ENCODE data around the gene ATP11A. TPM values are rescaled to one million over a fixed set of nuclear protein-coding genes. Genes with fewer than 3 reads are reported as not detected.
A peak's percentile ranks its signal among the peaks of the same experiment; 100 is the strongest.

ATP11A gene
- total RNA-seq, 8 experiments from 2014 or later = 6.7 to 36.1 (median 10.2) TPM

DNA sequence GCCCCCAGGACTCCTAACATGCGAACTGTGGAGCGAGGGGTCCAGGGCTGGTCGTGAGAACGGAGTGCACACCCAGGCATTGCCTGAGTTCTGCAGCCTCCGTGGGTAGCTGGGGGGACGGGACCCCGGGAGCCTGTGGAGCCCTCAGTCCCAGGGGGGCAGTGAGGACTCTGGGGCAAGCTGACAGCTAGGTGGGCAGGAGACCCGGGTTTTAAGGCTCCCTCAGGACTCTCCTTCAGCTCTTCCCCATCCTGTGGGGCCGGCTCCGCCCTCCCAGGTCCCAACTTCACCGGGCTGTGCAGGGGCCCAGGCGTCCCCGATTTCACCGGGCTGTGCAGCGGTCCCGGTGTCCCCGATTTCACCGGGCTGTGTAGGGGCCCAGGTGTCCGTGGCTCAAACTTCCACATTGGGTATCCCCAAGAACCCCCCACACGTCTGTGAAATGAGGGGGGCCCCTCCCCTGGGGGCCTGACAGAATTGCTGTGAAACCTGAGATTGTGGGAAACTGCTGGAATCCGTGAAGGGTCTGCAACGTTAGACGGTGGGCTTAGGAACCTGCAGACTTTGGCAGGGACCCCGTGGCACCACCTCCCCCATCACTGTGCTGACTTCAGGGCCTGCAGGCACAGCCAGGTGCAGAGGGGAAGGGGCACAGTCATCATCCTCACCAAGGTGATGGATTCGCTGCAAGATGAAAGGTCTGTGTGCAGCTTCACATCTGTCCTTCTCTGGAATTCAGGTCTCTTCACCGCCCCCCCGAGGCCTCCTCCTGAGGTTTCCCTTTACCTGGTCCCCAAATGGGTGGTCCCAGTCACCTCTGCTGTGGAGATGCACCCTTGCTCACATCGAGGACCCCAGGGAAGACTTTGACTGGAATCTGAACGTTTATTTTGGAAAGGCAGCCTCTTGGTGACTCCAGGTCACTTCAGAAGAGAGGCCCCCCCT, 206.0 kb downstream of the ATP11A start:
- 0 to 58% (median 40%) methylated on average over 1 to 16 of the region's 29 CpGs; no CpG with 5 or more reads in 4 of the 10 experiments for WGBS, 10 experiments
- Histone ChIP-seq H3K4me3 (peak overlapping the region in 4 of 5 donors; percentile 34 to 52 (median 41)), H3K4me1 (replicated peaks in 1 of 2) (peaks cover 43 to 51% of the 10 kb centered on the region in 2 donors), H3K27ac (no peak overlapping the region)
- in situ Hi-C loops (cut with MboI; ENCODE audit: low pct_unique_long_range_greater_than_20kb in 2 of 9, low sequenced_read_pairs in 9 of 9, unreplicated experiment in 9 of 9) = no loop called here
- ATAC-seq (replicated peaks in 6 of 8) = no peak

DNA sequence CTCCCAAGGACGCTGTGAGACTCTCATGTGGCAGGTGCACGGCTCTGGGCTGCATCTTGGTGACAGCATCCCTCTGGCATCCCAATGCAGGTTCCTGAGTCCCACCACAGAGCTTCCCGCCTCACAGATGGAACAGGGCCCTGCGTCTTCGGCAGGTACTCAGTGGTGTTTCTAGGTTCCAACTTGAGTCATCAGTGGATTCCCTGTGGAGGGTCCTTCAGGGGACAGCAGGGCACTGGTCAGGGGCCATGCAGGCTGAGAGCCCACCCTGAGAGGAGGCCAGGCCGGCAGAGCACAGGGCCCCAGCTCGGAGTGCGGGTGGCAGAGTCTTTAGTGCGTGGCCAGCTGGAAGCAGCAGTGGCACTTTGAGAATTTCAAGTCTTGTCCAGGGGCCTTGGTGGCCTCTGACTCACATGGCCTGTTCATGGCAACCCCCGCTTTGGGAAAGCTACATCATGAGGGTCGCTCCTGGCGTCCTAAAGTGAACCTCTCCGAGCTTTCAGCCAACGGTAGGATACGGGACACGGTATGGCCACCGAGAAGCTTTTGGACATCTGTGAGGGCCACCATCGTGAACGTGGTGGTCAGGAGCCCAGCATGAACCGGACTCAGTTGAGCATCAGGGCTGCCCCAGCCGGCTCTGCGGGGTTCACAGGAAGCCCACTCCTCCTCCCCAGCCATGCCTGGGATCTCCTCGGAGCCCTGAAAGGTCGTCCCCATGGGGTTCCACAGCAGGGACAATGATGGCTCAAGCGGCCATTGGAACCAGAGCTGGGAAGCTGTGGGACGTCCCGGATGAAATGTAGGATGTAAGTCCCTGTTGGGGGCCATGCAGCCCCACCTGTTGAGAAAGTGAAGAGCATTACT, 207.1 kb downstream of the ATP11A start:
- Histone ChIP-seq H3K4me1 (replicated peaks in 1 of 2) (peaks cover 37 to 48% of the 10 kb centered on the region in 2 donors), H3K4me3 (no peak overlapping the region), H3K27ac (no peak overlapping the region)
- 85 to 100% (median 98%) methylated on average over 1 to 18 of the region's 27 CpGs; no CpG with 5 or more reads in 6 of the 10 experiments for WGBS, 10 experiments
- no peak for ATAC-seq (replicated peaks in 6 of 8)
- in situ Hi-C loops (cut with MboI; ENCODE audit: low pct_unique_long_range_greater_than_20kb in 2 of 9, low sequenced_read_pairs in 9 of 9, unreplicated experiment in 9 of 9) = no loop called here

DNA sequence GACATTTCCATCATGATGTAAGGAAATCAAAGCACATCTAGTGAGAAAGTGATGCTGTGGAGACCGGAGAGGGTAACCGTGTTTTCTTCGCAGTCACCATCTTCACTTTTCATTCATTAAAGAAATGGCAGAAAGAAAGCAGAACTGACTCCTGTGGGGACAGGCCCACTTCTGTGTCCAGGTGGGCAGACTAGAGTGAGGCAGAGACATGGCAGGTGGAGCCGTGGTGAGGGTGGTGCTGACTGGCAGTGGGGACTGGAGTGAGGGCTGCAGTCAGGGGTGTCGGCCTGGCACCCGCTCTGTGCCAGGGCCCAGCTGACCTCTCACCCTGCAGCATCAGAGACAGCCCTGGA, 207.7 kb downstream of the ATP11A start:
- WGBS, 10 experiments = 64 to 83% (median 81%) methylated on average over 2 to 3 of the region's 6 CpGs; no CpG with 5 or more reads in 7 of the 10 experiments
- Histone ChIP-seq H3K27ac (no peak overlapping the region), H3K4me1 (replicated peaks in 1 of 2) (peaks cover 31 to 45% of the 10 kb centered on the region in 2 donors), H3K4me3 (no peak overlapping the region)
- ATAC-seq (replicated peaks in 6 of 8) = no peak
- in situ Hi-C loops (cut with MboI; ENCODE audit: low pct_unique_long_range_greater_than_20kb in 2 of 9, low sequenced_read_pairs in 9 of 9, unreplicated experiment in 9 of 9) = no loop called here

DNA sequence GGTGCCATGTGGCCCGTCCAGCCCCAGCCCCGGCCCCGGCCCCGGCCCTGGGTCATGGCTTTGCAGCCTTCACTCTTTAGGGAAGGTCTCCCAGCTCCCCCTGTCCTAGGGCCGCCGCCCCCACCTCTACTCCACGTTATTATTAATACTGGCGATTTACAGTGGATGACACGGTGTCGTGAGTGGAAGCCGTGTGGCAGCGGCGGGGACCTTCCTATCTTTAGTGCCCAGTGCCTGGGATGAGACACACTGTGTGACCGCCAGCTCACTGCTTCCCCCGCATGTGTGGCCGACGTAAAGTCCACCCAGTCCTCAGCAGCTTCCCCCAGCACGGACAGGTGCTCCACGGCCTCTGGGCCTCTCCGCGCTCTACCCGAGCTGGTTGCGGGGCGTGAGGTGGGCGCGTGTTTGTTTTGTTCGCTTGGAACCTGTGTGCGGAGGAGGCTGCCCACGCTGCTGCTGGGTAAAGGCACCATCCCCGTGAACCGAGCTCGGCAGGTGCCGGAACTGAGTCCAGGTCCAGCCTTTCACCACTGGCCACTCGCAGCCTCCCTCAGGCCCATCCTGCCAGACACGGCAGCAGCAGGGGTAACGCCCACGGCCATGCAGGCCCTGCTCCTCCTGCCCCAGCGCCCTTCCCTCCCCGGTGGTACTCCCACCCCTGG, 208.2 kb downstream of the ATP11A start:
- in situ Hi-C loops (cut with MboI; ENCODE audit: low pct_unique_long_range_greater_than_20kb in 2 of 9, low sequenced_read_pairs in 9 of 9, unreplicated experiment in 9 of 9) = no loop called here
- no peak for ATAC-seq (replicated peaks in 6 of 8)
- Histone ChIP-seq H3K4me3 (no peak overlapping the region), H3K27ac (peak overlapping the region in 1 of 2 donors; percentile 33), H3K4me1 (replicated peaks in 1 of 2) (peaks cover 25 to 40% of the 10 kb centered on the region in 2 donors)
- 73 to 93% (median 93%) methylated on average over 3 of the region's 39 CpGs; no CpG with 5 or more reads in 7 of the 10 experiments for WGBS, 10 experiments

DNA sequence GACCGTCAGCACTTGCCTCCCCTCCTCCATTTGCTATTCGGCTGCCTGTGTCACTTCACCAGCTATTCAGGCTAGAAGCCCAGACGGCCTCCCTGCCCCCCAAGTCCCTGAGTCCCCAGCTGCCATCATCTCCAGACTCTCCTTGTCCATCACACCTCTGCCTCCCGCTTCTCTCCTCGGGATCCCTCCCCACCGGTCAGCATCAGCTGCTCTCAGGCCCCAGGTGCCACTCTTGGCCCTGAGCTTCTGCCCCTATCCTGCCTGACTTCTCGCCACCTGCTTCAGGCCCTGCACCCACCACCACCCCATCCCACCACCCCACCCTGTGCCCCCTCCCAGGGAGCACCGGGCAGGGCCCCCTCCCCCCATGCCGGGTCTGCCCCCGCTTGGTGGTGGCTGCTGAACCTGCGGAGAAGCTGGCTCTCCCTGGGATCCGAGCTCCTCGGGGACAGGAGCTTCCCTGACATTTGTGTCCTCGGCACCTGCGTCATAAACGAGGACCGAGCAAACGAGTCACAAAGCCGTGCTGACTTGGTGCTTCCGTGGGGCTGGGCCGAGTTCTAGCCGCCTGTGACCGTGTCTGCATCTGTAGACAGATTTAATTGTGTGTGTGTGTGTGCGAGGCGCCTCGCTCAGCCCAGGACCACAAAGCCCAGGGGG, 208.9 kb downstream of the ATP11A start:
- in situ Hi-C loops (cut with MboI; ENCODE audit: low pct_unique_long_range_greater_than_20kb in 2 of 9, low sequenced_read_pairs in 9 of 9, unreplicated experiment in 9 of 9) = no loop called here
- ATAC-seq (replicated peaks in 6 of 8) = peak in 3 of 8 experiments; percentile 11 to 19 (median 15)
- Histone ChIP-seq H3K27ac (peak overlapping the region in 1 of 2 donors; percentile 33), H3K4me1 (replicated peaks in 1 of 2) (peaks cover 19 to 33% of the 10 kb centered on the region in 2 donors), H3K4me3 (no peak overlapping the region)
- 100% methylated on average over 2 of the region's 26 CpGs; no CpG with 5 or more reads in 9 of the 10 experiments for WGBS, 10 experiments

DNA sequence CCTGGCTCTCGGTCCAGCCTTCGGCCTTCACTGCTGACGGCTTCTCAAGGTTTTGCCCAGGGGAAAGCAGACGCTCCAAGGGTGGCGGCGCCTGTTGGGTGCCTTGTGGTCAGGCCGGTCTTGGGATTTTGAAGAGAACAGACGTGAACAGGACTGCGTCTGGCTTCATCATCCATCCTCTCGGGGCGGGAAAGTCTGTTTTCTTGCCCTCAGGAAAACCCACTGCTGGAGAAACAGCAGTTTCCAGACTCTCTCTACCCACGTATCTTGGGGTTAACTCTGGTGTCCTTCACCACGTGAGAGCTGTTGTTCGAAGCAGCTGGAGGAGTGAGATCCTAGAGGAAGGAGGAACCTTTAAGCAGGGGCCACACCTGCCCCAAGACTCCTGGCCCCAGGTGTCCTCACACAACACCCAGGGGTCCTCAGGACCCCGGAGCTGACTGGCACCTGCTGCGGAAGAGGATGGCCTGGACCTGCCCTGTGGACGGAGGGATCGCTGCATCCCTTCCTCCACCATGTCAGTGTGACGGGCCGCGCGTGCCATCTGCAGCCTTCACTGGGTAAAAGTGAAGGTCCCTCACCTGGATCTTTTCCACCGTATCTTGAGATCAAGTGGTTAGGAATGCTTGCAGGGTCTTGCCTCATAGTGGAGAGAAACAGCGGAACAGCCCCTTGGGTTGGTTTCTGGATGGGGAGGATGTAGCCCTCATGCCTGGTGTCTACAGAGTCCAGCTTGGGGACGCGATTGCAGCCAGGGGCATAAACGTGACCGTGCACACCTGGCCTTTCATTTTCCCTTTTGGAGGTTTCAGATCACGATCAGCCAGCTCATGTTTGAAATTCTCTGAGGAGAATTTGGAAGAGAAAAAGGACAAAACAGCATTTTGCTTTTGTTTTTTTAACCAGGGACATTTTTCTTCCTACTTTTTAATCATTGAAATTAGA, 209.7 kb downstream of the ATP11A start:
- in situ Hi-C loops (cut with MboI; ENCODE audit: low pct_unique_long_range_greater_than_20kb in 2 of 9, low sequenced_read_pairs in 9 of 9, unreplicated experiment in 9 of 9) = no loop called here
- peaks cover 17 to 31% of the 10 kb centered on the region in 2 donors for H3K4me1 ChIP-seq (replicated peaks in 1 of 2)
- 37 to 100% (median 80%) methylated on average over 1 to 15 of the region's 29 CpGs; no CpG with 5 or more reads in 1 of the 10 experiments for WGBS, 10 experiments
- H3K27ac ChIP-seq = no peak overlapping the region
- H3K4me3 ChIP-seq = no peak overlapping the region
- ATAC-seq (replicated peaks in 6 of 8) = no peak

DNA sequence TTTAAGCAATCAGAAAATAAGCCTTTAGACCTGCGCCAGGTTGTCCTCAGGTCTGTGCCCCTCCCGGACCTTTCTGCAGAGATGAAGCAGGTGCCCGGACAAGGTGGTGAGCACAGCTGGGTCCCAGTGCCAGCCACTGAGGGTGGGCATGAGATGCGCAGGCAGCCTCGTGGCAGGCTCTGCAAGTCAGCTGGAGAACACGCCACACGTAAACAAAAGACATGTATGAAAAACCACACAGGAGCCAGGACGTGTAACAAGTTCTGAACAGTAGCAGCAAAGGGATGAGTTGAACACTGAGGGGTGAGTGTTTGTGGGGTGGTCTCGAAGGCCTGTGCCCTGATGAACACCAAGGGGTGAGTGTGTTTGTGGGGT, 210.4 kb downstream of the ATP11A start:
- in situ Hi-C loops (cut with MboI; ENCODE audit: low pct_unique_long_range_greater_than_20kb in 2 of 9, low sequenced_read_pairs in 9 of 9, unreplicated experiment in 9 of 9) = no loop called here
- Histone ChIP-seq H3K27ac (no peak overlapping the region), H3K4me1 (replicated peaks in 1 of 2) (peaks cover 11 to 29% of the 10 kb centered on the region in 2 donors), H3K4me3 (no peak overlapping the region)
- no peak for ATAC-seq (replicated peaks in 6 of 8)
- 40 to 100% (median 93%) methylated on average over 1 to 6 of the region's 9 CpGs; no CpG with 5 or more reads in 3 of the 10 experiments for WGBS, 10 experiments

DNA sequence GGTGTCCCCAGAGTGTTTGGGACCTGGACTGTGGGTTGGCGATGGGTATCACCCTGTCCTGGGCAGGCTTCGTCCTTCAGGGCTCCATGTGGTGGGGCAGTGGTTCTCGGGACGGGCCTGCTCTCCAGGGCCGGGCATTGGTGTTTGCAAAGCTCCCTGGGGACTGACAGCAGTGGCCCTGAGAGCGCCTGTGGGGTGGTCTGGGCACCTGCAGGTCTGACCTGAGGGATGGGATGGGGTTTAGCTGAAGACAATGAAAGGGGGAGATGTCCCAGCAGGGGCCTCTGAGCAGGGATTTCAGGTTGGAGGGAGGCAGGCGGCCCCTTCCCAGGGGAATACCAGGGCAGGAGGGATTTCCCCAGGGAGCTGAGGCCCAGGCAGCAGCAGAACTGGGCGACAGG, 210.9 kb downstream of the ATP11A start:
- no peak overlapping the region for H3K27ac ChIP-seq
- 24 to 100% methylated on average over 2 of the region's 8 CpGs; no CpG with 5 or more reads in 8 of the 10 experiments for whole genome bisulfite sequencing, 10 experiments
- in situ Hi-C loops (cut with MboI; ENCODE audit: low pct_unique_long_range_greater_than_20kb in 2 of 9, low sequenced_read_pairs in 9 of 9, unreplicated experiment in 9 of 9) = no loop called here
- no peak for ATAC-seq (replicated peaks in 6 of 8)
- H3K4me1 ChIP-seq (replicated peaks in 1 of 2) = peaks cover 9 to 26% of the 10 kb centered on the region in 2 donors
- H3K4me3 ChIP-seq = no peak overlapping the region

DNA sequence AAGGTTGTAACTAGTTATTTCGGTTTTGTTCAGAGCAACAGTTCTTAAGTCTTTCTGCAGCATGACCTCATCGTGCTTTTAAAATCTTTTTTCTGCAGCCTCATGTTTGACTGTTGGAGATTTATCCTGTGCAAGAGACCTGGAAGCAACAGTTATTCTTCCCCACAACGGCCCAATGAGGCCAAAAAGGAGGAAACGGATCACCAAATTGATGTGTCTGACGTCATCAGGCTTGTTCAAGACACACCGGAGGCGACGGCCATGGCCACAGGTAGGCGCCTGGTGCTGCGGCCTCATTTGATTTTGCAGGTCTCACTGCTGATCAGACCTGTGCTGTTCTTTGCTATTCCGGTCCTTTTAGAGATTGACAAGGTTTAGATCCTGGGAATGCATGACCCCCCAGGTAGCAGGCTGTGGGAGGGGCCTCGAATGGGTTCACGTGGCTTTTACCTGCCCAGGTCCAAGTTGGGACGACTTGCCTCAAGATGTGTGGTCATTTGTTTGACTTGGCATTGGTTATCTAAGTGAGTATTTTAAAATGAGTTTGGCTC, 212.3 kb downstream of the ATP11A start:
- H3K4me3 ChIP-seq = no peak overlapping the region
- 20 to 87% (median 70%) methylated on average over 1 to 14 of the region's 14 CpGs; no CpG with 5 or more reads in 1 of the 10 experiments for WGBS, 10 experiments
- no peak overlapping the region for H3K27ac ChIP-seq
- in situ Hi-C loops (cut with MboI; ENCODE audit: low pct_unique_long_range_greater_than_20kb in 2 of 9, low sequenced_read_pairs in 9 of 9, unreplicated experiment in 9 of 9) = no loop called here
- no peak for ATAC-seq (replicated peaks in 6 of 8)
- peaks cover 9 to 34% of the 10 kb centered on the region in 2 donors for H3K4me1 ChIP-seq (replicated peaks in 1 of 2)

DNA sequence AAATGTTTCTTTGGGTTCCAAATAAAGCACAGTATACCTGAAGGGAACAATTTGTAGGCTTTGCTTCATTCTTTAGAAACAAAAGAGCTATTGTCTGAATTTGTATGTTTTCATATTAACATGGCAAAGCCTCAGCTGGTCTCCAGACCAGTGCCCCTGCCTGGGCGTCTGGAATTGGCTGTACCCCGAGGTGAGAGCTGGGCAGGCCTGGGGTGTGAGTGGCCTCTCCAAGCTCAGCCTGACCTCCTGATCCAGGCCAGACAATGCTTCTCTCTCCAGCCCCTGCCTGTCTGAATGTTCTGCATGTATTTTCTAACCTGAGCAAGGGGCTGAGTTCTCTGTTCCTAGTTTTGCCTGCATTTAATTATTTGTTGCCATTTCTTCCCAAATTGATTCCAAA, 212.8 kb downstream of the ATP11A start:
- Histone ChIP-seq H3K27ac (no peak overlapping the region), H3K4me3 (no peak overlapping the region), H3K4me1 (replicated peaks in 1 of 2) (peaks cover 9 to 36% of the 10 kb centered on the region in 2 donors)
- 45 to 94% (median 83%) methylated on average over 2 of the region's 2 CpGs; no CpG with 5 or more reads in 7 of the 10 experiments for WGBS, 10 experiments
- ATAC-seq (replicated peaks in 6 of 8) = no peak
- in situ Hi-C loops (cut with MboI; ENCODE audit: low pct_unique_long_range_greater_than_20kb in 2 of 9, low sequenced_read_pairs in 9 of 9, unreplicated experiment in 9 of 9) = no loop called here

DNA sequence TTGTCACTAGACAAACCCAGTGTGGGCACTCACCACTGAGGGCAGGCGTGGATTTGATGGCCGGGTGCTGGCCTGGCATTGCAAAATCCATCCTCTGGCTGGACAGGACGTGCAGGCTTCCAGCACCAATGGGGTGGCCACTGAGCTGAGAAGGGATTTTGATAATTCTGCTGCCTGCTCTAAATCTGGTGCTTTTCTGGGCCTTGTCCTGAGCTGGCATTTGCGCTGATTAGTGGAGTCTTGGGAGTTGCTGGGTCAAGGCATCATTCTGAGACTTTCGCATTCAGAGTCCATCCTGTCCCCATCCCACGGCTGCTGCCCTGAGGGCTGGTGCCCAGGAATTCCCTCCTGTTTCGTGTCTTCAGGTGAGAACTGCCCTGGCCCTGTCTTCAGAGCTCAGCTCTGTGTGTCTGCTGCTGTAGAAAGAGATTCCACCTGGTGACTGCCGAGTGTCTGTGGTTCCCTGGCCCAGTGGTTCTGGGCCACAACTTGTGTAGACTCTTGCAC, 213.3 kb downstream of the ATP11A start:
- 27 to 100% (median 86%) methylated on average over 1 to 6 of the region's 8 CpGs; no CpG with 5 or more reads in 4 of the 10 experiments for WGBS, 10 experiments
- in situ Hi-C loops (cut with MboI; ENCODE audit: low pct_unique_long_range_greater_than_20kb in 2 of 9, low sequenced_read_pairs in 9 of 9, unreplicated experiment in 9 of 9) = no loop called here

More for the DNA sequence above, 213.3 kb downstream of the ATP11A start:
- no peak for ATAC-seq (replicated peaks in 6 of 8)
- Histone ChIP-seq H3K27ac (no peak overlapping the region), H3K4me3 (no peak overlapping the region), H3K4me1 (replicated peaks in 1 of 2) (peaks cover 9 to 37% of the 10 kb centered on the region in 2 donors)

Measured in motor neuron (in vitro differentiated cells).